ENCODE results near the gene AKR1B1. TPM values are rescaled to one million over a fixed set of nuclear protein-coding genes. Genes with fewer than 3 reads are reported as not detected.

The AKR1B1 gene
- total RNA-seq, 1 experiment from 2014 or later: 135 TPM

GRCh38 chr7:134468475-134468874 is 9.6 kb upstream of the AKR1B1 start:
- H3K9me3 Mint-ChIP-seq: peaks cover 19% of the 10 kb centered on the region
- no peak for DNase-seq (ENCODE audit: low spot score)
- no peaks in the 10 kb centered on the region for H3K4me1 Mint-ChIP-seq

DNA sequence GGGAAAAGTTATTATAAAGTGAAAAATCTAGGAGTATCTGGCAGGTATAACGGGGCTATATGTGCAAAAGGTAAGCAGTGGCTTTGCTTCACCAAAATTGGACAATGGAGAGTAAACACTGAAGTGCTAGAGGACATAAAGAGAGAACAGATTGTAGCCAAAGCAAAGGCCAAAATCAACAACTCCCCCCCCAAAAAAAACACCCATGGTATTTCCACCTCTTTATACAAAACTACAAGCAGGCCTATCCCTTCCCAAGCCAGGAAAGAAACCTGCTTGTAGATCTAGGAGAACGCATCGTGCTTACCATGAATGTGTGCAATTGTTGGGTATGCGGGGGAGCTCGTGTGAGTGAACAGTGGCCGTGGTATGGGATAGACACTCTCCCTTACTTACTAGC is 9.2 kb upstream of the AKR1B1 start:
- Mint-ChIP-seq H3K4me3 (no peak overlapping the region), H3K36me3 (no peaks in the 10 kb centered on the region; the same call in 1 of the 2 replicates), H3K27me3 (ENCODE audit: low read depth) (no peaks in the 10 kb centered on the region; the same call in 1 of the 2 replicates), H3K27ac (no peak overlapping the region), H3K4me1 (no peaks in the 10 kb centered on the region), H3K9me3 (peaks cover 19% of the 10 kb centered on the region)
- DNase-seq (ENCODE audit: low spot score) (no peak), ATAC-seq (no peak)
- CTCF ChIA-PET: interaction anchor here (0.6 kb wide), 1 partner anchor 256 kb away, joined by 4 read pairs; no protein-coding TSS in a partner anchor
- POLR2A ChIA-PET: no interaction called here
- TF ChIP-seq ZNF425 (CRISPR knock-in tag; conservative IDR thresholded peaks at IDR 0.05) (no peak), ZBTB21 (CRISPR knock-in tag; IDR thresholded peaks at IDR 0.05; ENCODE audit: borderline replicate concordance) (no peak), ZNF396 (CRISPR knock-in tag; IDR thresholded peaks at IDR 0.05; ENCODE audit: borderline replicate concordance) (no peak), ATF3 (CRISPR knock-in tag; conservative IDR thresholded peaks at IDR 0.05) (no peak), ZNF121 (CRISPR knock-in tag; IDR thresholded peaks at IDR 0.05) (no peak), PREB (CRISPR knock-in tag; IDR thresholded peaks at IDR 0.05; ENCODE audit: borderline replicate concordance) (no peak), USF2 (CRISPR knock-in tag; IDR thresholded peaks at IDR 0.05) (no peak), PRRX2 (CRISPR knock-in tag; IDR thresholded peaks at IDR 0.05) (no peak), ZNF138 (CRISPR knock-in tag; conservative IDR thresholded peaks at IDR 0.05) (no peak)
- TF ChIP-seq, protein P1, sequence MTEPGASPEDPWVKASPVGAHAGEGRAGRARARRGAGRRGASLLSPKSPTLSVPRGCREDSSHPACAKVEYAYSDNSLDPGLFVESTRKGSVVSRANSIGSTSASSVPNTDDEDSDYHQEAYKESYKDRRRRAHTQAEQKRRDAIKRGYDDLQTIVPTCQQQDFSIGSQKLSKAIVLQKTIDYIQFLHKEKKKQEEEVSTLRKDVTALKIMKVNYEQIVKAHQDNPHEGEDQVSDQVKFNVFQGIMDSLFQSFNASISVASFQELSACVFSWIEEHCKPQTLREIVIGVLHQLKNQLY (CRISPR knock-in tag; IDR thresholded peaks at IDR 0.05): no peak
- TF ChIP-seq, protein P2, sequence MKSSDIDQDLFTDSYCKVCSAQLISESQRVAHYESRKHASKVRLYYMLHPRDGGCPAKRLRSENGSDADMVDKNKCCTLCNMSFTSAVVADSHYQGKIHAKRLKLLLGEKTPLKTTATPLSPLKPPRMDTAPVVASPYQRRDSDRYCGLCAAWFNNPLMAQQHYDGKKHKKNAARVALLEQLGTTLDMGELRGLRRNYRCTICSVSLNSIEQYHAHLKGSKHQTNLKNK (CRISPR knock-in tag; IDR thresholded peaks at IDR 0.05): no peak

More at GRCh38 chr7:134468475-134468874, 9.6 kb upstream of the AKR1B1 start:
- H3K36me3 Mint-ChIP-seq: no peaks in the 10 kb centered on the region; the same call in 1 of the 2 replicates
- ATAC-seq: no peak
- TF ChIP-seq NR1H2 (CRISPR knock-in tag; IDR thresholded peaks at IDR 0.05) (no peak), ARID4B (CRISPR knock-in tag; IDR thresholded peaks at IDR 0.05; ENCODE audit: borderline replicate concordance) (no peak), NFATC4 (CRISPR knock-in tag; IDR thresholded peaks at IDR 0.05) (no peak), PRRX2 (CRISPR knock-in tag; IDR thresholded peaks at IDR 0.05) (no peak), ZBTB21 (CRISPR knock-in tag; IDR thresholded peaks at IDR 0.05; ENCODE audit: borderline replicate concordance) (no peak), ETV6 (CRISPR knock-in tag; IDR thresholded peaks at IDR 0.05) (no peak), ELF4 (CRISPR knock-in tag; IDR thresholded peaks at IDR 0.05; ENCODE audit: low read depth) (no peak), HMGA2 (CRISPR knock-in tag; IDR thresholded peaks at IDR 0.05) (no peak), TCF7 (CRISPR knock-in tag; IDR thresholded peaks at IDR 0.05; ENCODE audit: low read depth) (no peak)
- TF ChIP-seq, protein P3, sequence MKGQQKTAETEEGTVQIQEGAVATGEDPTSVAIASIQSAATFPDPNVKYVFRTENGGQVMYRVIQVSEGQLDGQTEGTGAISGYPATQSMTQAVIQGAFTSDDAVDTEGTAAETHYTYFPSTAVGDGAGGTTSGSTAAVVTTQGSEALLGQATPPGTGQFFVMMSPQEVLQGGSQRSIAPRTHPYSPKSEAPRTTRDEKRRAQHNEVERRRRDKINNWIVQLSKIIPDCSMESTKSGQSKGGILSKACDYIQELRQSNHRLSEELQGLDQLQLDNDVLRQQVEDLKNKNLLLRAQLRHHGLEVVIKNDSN (CRISPR knock-in tag; IDR thresholded peaks at IDR 0.05): no peak
- TF ChIP-seq, protein P4, sequence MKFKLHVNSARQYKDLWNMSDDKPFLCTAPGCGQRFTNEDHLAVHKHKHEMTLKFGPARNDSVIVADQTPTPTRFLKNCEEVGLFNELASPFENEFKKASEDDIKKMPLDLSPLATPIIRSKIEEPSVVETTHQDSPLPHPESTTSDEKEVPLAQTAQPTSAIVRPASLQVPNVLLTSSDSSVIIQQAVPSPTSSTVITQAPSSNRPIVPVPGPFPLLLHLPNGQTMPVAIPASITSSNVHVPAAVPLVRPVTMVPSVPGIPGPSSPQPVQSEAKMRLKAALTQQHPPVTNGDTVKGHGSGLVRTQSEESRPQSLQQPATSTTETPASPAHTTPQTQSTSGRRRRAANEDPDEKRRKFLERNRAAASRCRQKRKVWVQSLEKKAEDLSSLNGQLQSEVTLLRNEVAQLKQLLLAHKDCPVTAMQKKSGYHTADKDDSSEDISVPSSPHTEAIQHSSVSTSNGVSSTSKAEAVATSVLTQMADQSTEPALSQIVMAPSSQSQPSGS (CRISPR knock-in tag; IDR thresholded peaks at IDR 0.05; ENCODE audit: borderline replicate concordance, low read depth): no peak
- H3K27ac Mint-ChIP-seq: no peak overlapping the region
- CTCF ChIA-PET: no interaction called here
- no peaks in the 10 kb centered on the region; the same call in 1 of the 2 replicates for H3K27me3 Mint-ChIP-seq (ENCODE audit: low read depth)
- POLR2A ChIA-PET: no interaction called here
- no peak overlapping the region for H3K4me3 Mint-ChIP-seq
